ENCODE measurements around the gene CNOT11.
"Not testable (repeated sequence)": the region's sequence is repeated elsewhere in the genome, so short reads cannot be mapped to it uniquely, and the experiment has no call there.

CNOT11 gene

GRCh38 chr2:101252408-101253012 lies at the start of gene CNOT11:
CNOT11 (plus strand) TSS chr2:101252886; CDS start chr2:101252965, 79 bp downstream.
- TF ChIP-seq CTCF (conservative IDR thresholded peaks at IDR 0.05) = no peak
- no peak for TF ChIP-seq ZFX (IDR thresholded peaks at IDR 0.05)
- H3K27ac ChIP-seq = peak within 1 kb of the TSS; percentile 97

- TF ChIP-seq ZFX (IDR thresholded peaks at IDR 0.05) (no peak), CTCF (conservative IDR thresholded peaks at IDR 0.05) (no peak)
- H3K27ac ChIP-seq = no peak overlapping the region
Observed at GRCh38 chr2:101204400-101205115, 48.1 kb upstream of the CNOT11 start.

- no peak overlapping the region for H3K27ac ChIP-seq
Observed at GRCh38 chr2:101205521-101206479, 46.9 kb upstream of the CNOT11 start.

GRCh38 chr2:101208830-101209229 lies 43.9 kb upstream of the CNOT11 start:
- no peak overlapping the region for H3K27ac ChIP-seq
- no peak for TF ChIP-seq ZFX (IDR thresholded peaks at IDR 0.05)
- no peak for TF ChIP-seq CTCF (conservative IDR thresholded peaks at IDR 0.05)

More at GRCh38 chr2:101205521-101206479, 46.9 kb upstream of the CNOT11 start:
- TF ChIP-seq ZFX (IDR thresholded peaks at IDR 0.05) (no peak), CTCF (conservative IDR thresholded peaks at IDR 0.05) (peak; percentile 73)

GRCh38 chr2:101219246-101219645 lies 33.4 kb upstream of the CNOT11 start:
- H3K27ac ChIP-seq = no peak overlapping the region
- TF ChIP-seq ZFX (IDR thresholded peaks at IDR 0.05) (no peak), CTCF (conservative IDR thresholded peaks at IDR 0.05) (no peak)

- H3K27ac ChIP-seq = not testable (repeated sequence)
Observed at GRCh38 chr2:101220091-101220490, 32.6 kb upstream of the CNOT11 start.

- TF ChIP-seq ZFX (IDR thresholded peaks at IDR 0.05) = no peak
- no peak overlapping the region for H3K27ac ChIP-seq
Observed at GRCh38 chr2:101223814-101224231, 28.9 kb upstream of the CNOT11 start.

GRCh38 chr2:101230541-101231001 lies 22.1 kb upstream of the CNOT11 start:
- H3K27ac ChIP-seq = no peak overlapping the region
- TF ChIP-seq CTCF (conservative IDR thresholded peaks at IDR 0.05) = no peak
- no peak for TF ChIP-seq ZFX (IDR thresholded peaks at IDR 0.05)
